Immature natural killer cell (primary cell): ENCODE data around the gene OR2S2. TPM values are rescaled to one million over a fixed set of nuclear protein-coding genes. Genes with fewer than 3 reads are reported as not detected.
"Not testable (repeated sequence)": the region's sequence is repeated elsewhere in the genome, so short reads cannot be mapped to it uniquely, and the experiment has no call there.

ENCODE experiments used
- DNase-seq, 3 donors: peaks; one replicate each; pipeline ENCODE4 v3.0.0; 2022; ENCODE audit warnings: mixed read lengths in 1 of 3
- H3K27ac Mint-ChIP-seq, 6 donors: one replicate each; pipeline ENCODE4 v1.8.0; 2020; ENCODE audit warnings: mixed read lengths in 6 of 6, mild to moderate bottlenecking in 5 of 6, inconsistent platforms in 4 of 6, moderate library complexity in 3 of 6
- H3K27me3 Mint-ChIP-seq, 3 donors: one replicate each; pipeline ENCODE4 v1.8.0; 2020 to 2021; ENCODE audit warnings: low read depth in 3 of 3, mild to moderate bottlenecking in 3 of 3, mixed read lengths in 3 of 3, moderate library complexity in 3 of 3, inconsistent platforms in 1 of 3
- H3K36me3 Mint-ChIP-seq, 3 donors: one replicate each; pipeline ENCODE4 v1.8.0; 2020; ENCODE audit warnings: mixed read lengths in 3 of 3, inconsistent platforms in 2 of 3, mild to moderate bottlenecking in 2 of 3
- H3K4me1 Mint-ChIP-seq, 2 donors: one replicate each; pipeline ENCODE4 v1.8.0; 2020; ENCODE audit warnings: inconsistent platforms in 2 of 2, mild to moderate bottlenecking in 2 of 2, mixed read lengths in 2 of 2, moderate library complexity in 1 of 2
- H3K4me3 Mint-ChIP-seq, 5 donors: one replicate each; pipeline ENCODE4 v1.8.0; 2020; ENCODE audit warnings: mild to moderate bottlenecking in 5 of 5, mixed read lengths in 5 of 5, inconsistent platforms in 3 of 5, moderate library complexity in 3 of 5
- H3K9me3 Mint-ChIP-seq, 6 donors: one replicate each; pipeline ENCODE4 v1.8.0; 2020; ENCODE audit warnings: mild to moderate bottlenecking in 6 of 6, mixed read lengths in 6 of 6, inconsistent platforms in 4 of 6, moderate library complexity in 3 of 6
- polyA plus RNA-seq, 3 donors: library from polyadenylated mRNA; unstranded; fragments of 300-500 nt; fragmentation: Illumina TruSeq; gene quantifications; one replicate each; pipeline ENCODE4 v1.2.3, GENCODE V29; 2021

The OR2S2 gene, protein sequence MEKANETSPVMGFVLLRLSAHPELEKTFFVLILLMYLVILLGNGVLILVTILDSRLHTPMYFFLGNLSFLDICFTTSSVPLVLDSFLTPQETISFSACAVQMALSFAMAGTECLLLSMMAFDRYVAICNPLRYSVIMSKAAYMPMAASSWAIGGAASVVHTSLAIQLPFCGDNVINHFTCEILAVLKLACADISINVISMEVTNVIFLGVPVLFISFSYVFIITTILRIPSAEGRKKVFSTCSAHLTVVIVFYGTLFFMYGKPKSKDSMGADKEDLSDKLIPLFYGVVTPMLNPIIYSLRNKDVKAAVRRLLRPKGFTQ
- not detected for polyA plus RNA-seq

- Mint-ChIP-seq H3K27ac (no peak within 1 kb of the TSS), H3K4me3 (no peak within 1 kb of the TSS), H3K27me3 (peaks cover 1 to 12% (median 3%) of the 10 kb centered on the region in 3 donors), H3K4me1 (no peaks in the 10 kb centered on the region), H3K36me3 (no peaks in the 10 kb centered on the region), H3K9me3 (no peaks in the 10 kb centered on the region)
- no peak for DNase-seq
Observed at GRCh38 chr9:35958104-35958837, at the start of gene OR2S2. Gene OR2S2, minus strand, starts transcription at chr9:35958154. Its CDS starts 56 bp downstream, at chr9:35958098.

DNA sequence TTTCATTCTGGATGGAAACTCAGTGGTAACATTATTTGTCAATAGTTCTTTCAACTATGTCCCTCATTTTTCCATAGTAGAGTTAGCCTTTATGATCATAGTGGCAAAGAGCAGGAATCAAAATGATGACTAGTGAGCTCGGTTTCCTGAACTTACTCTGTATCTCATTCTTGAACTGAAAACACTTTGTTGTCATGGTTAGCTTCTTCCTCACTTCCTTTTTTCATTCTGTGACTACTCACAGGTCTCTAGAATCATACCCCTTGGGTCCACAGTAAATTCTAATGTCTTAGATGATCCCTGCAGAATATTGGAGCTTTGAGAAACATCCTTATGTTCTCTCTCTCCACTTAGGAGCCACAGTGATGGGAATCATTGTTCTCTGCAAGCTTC lies 49.4 kb upstream of the OR2S2 start:
- H3K27ac Mint-ChIP-seq = no peak overlapping the region
- H3K27me3 Mint-ChIP-seq = peaks cover 1 to 31% (median 9%) of the 10 kb centered on the region in 3 donors
- peaks cover 0 to 2% (median 0%) of the 10 kb centered on the region in 6 donors for H3K9me3 Mint-ChIP-seq
- no peak overlapping the region for H3K4me3 Mint-ChIP-seq
- no peak for DNase-seq
- H3K36me3 Mint-ChIP-seq = no peaks in the 10 kb centered on the region
- H3K4me1 Mint-ChIP-seq = peaks cover 1 to 5% of the 10 kb centered on the region in 2 donors

DNA sequence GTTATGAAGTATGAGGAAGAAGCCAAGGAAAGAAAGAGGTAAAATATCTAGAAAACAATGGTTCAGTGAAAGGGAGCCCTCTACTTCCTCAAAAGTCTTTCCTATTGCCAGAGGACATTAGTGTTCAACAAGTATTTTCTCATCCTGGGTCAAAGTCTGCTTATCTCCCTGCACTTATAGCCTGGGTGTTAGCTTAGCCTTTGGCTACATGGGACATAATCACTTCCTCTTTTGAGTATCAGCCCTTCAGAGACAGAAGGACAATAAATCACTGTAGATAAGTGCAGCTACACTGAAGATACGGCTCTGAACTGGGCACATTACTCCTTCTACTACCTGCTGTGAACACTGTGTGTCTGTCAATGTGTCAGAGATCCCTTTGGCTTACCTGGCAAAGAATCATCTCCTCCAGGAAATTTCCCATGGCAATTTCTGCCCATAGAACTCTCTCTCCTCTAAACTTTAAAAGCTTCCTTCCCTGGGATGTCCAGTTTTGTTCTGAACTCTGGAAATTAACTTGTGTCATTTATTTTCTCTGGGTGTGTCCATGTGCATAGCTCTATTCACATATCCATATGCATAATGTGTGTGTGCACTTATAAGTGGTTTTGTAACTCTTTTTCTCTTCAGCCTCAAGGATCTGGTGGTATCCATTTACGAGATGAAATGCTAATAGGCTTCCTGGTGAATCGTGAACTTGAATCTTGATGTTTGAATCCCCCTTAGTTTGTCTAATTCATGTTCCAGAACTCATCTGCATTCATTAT lies 48.8 kb upstream of the OR2S2 start:
- DNase-seq = no peak
- Mint-ChIP-seq H3K4me1 (peaks cover 1 to 5% of the 10 kb centered on the region in 2 donors), H3K4me3 (no peak overlapping the region), H3K27me3 (peaks cover 1 to 33% (median 9%) of the 10 kb centered on the region in 3 donors), H3K36me3 (no peaks in the 10 kb centered on the region), H3K9me3 (peaks cover 0 to 2% (median 0%) of the 10 kb centered on the region in 6 donors), H3K27ac (no peak overlapping the region)

- Mint-ChIP-seq H3K36me3 (no peaks in the 10 kb centered on the region), H3K4me1 (peaks cover 1 to 5% of the 10 kb centered on the region in 2 donors), H3K27me3 (peaks cover 4 to 29% (median 5%) of the 10 kb centered on the region in 3 donors), H3K27ac (no peak overlapping the region), H3K4me3 (no peak overlapping the region), H3K9me3 (peaks cover 0 to 2% (median 0%) of the 10 kb centered on the region in 6 donors)
- no peak for DNase-seq
Observed at GRCh38 chr9:36005891-36006290, 47.9 kb upstream of the OR2S2 start.

- H3K9me3 Mint-ChIP-seq = peaks cover 0 to 18% (median 7%) of the 10 kb centered on the region in 6 donors
- no peak overlapping the region for H3K4me3 Mint-ChIP-seq
- no peaks in the 10 kb centered on the region for H3K4me1 Mint-ChIP-seq
- peaks cover 0 to 8% (median 4%) of the 10 kb centered on the region in 3 donors for H3K36me3 Mint-ChIP-seq
- peaks cover 2 to 11% (median 7%) of the 10 kb centered on the region in 3 donors for H3K27me3 Mint-ChIP-seq
- DNase-seq = no peak
- no peak overlapping the region for H3K27ac Mint-ChIP-seq
Observed at GRCh38 chr9:35998333-35998732, 40.4 kb upstream of the OR2S2 start.

DNA sequence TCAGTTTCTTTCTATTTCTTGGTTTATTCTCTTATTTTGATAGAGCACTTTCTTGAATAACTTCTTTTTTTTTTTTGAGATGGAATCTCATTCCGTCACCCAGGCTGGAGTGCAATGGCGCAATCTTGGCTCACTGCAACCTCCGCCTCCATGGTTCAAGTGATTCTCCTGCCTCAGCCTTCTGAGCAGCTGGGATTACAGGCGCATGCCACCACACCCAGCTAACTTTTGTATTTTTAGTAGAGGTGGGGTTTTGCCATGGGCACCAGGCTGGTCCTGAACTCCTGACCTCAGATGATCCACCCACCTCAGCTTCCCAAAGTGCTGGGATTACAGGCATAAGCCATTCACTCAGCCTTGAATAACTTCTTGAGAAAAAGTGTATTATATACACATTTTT lies 39.1 kb upstream of the OR2S2 start:
- not testable (repeated sequence) for H3K36me3 Mint-ChIP-seq

DNA sequence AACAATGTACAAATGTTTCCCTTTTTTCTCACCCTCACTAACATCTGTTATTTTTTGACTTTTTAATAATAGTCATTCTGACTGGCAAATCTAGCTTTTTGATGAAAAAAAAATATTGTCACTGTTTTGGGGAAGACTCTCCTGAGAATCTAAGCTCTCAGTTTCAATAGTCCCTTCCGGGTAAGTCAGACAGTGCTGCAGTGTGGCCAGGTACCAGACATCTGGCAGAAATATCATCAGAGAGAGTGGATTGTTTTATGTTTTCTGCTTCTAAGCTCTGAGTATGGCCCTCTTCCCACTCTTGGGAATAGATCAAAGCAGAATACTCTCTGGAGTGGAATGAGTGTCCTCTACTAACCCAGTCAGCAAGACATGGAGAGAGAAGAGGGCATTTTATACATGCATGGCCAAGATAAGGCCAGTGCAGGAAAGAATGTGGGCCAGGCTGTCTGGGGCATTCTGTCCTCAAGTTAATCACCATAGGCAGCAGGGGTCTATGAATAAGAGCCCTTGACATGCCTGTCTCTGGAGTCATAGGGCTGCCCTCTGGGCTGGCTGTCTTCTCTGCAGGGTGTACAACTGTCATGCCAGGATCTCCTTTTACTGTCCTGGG lies 38.5 kb upstream of the OR2S2 start:
- H3K4me3 Mint-ChIP-seq = no peak overlapping the region
- H3K27ac Mint-ChIP-seq = no peak overlapping the region

More for the DNA sequence above, 39.1 kb upstream of the OR2S2 start:
- H3K9me3 Mint-ChIP-seq = peaks cover 0 to 18% (median 7%) of the 10 kb centered on the region in 6 donors
- H3K27me3 Mint-ChIP-seq, H3K27ac Mint-ChIP-seq, H3K4me3 Mint-ChIP-seq, H3K4me1 Mint-ChIP-seq, DNase-seq: not testable (repeated sequence)

GRCh38 chr9:35994959-35995358 lies 37.0 kb upstream of the OR2S2 start:
- Mint-ChIP-seq H3K27me3 (peaks cover 0 to 7% (median 6%) of the 10 kb centered on the region in 3 donors), H3K27ac (no peak overlapping the region), H3K4me3 (no peak overlapping the region), H3K36me3 (peaks cover 0 to 8% (median 4%) of the 10 kb centered on the region in 3 donors), H3K4me1 (peaks cover 0 to 2% of the 10 kb centered on the region in 2 donors), H3K9me3 (peaks cover 0 to 18% (median 7%) of the 10 kb centered on the region in 6 donors)
- no peak for DNase-seq

More for the DNA sequence above, 38.5 kb upstream of the OR2S2 start:
- Mint-ChIP-seq H3K36me3 (peaks cover 0 to 8% (median 4%) of the 10 kb centered on the region in 3 donors), H3K27me3 (peaks cover 2 to 7% (median 6%) of the 10 kb centered on the region in 3 donors), H3K9me3 (peaks cover 0 to 18% (median 7%) of the 10 kb centered on the region in 6 donors), H3K4me1 (no peaks in the 10 kb centered on the region)
- no peak for DNase-seq

DNA sequence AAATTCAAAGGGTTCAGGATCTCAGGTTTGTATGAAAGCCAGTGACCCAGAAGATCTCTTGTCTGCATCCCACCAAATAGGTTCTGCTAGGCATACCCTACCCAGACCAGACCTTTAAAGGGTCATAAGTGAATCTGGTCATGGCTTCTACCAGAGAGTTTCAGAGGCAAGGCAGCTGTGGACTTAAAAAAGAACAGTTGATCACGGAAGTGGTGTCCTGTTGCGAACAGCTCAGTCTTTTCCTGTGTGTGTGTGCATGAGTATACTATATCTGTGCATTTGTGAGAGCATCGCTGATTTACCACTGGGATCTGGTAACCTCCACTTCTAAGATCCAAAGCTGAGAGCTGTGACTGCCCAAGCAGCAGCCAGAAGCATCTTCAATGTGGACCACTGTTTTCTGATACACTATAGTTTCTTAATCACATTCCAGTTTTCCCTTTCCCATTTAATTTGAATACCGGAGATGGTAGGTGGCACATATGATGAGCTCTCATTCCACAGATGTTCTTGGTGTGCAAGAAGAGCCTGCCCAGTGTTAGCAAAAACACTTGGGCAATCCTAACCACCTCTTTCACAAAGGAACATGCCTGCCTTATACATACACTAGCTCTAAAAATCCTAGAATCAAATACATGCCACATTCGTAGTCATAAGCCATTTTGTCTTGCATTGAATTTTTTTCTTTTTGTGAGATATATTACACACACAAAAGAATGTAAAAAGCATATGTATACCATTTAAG lies 36.2 kb upstream of the OR2S2 start:
- Mint-ChIP-seq H3K27me3 (peaks cover 0 to 7% (median 6%) of the 10 kb centered on the region in 3 donors), H3K9me3 (peaks cover 0 to 18% (median 7%) of the 10 kb centered on the region in 6 donors)
- no peak for DNase-seq

GRCh38 chr9:35993136-35993535 lies 35.2 kb upstream of the OR2S2 start:
- not testable (repeated sequence) for H3K27ac Mint-ChIP-seq, DNase-seq, H3K27me3 Mint-ChIP-seq, H3K36me3 Mint-ChIP-seq, H3K4me1 Mint-ChIP-seq, H3K4me3 Mint-ChIP-seq, H3K9me3 Mint-ChIP-seq

More for the DNA sequence above, 36.2 kb upstream of the OR2S2 start:
- Mint-ChIP-seq H3K27ac (no peak overlapping the region), H3K36me3 (peaks cover 0 to 8% (median 4%) of the 10 kb centered on the region in 3 donors), H3K4me3 (no peak overlapping the region), H3K4me1 (peaks cover 0 to 2% of the 10 kb centered on the region in 2 donors)

- Mint-ChIP-seq H3K9me3 (no peaks in the 10 kb centered on the region), H3K4me3 (no peak overlapping the region), H3K36me3 (no peaks in the 10 kb centered on the region), H3K27me3 (peaks cover 3 to 7% (median 3%) of the 10 kb centered on the region in 3 donors), H3K4me1 (peaks cover 0 to 2% of the 10 kb centered on the region in 2 donors), H3K27ac (no peak overlapping the region)
- no peak for DNase-seq
Observed at GRCh38 chr9:35990155-35990554, 32.2 kb upstream of the OR2S2 start.

DNA sequence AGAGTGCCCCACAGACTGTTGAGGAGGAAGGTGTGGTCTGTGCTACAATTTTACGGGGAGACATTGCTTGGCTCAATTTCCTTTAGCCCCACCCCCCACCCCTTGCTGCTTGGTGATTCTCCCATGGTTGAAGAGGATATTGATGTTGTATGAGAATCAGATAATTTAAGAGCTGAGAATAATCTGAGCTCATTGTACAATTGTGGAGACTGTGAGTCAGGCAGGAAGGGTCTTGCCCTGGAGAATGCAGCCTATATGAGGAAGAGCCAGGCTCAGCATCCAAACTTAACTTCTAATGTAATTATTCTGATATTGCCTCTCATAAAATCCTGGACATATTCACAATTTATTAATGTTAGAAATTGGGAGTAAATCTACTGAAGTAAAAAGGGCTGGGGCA lies 26.1 kb upstream of the OR2S2 start:
- Mint-ChIP-seq H3K4me3 (no peak overlapping the region), H3K4me1 (no peaks in the 10 kb centered on the region), H3K9me3 (no peaks in the 10 kb centered on the region), H3K36me3 (no peaks in the 10 kb centered on the region), H3K27me3 (peaks cover 3 to 22% (median 8%) of the 10 kb centered on the region in 3 donors), H3K27ac (no peak overlapping the region)
- DNase-seq = no peak

- peaks cover 4 to 28% (median 8%) of the 10 kb centered on the region in 3 donors for H3K27me3 Mint-ChIP-seq
- no peaks in the 10 kb centered on the region for H3K4me1 Mint-ChIP-seq
- no peak overlapping the region for H3K4me3 Mint-ChIP-seq
- peaks cover 0 to 4% (median 0%) of the 10 kb centered on the region in 6 donors for H3K9me3 Mint-ChIP-seq
- no peak overlapping the region for H3K27ac Mint-ChIP-seq
- DNase-seq = no peak
- H3K36me3 Mint-ChIP-seq = no peaks in the 10 kb centered on the region
Observed at GRCh38 chr9:35981699-35982098, 23.7 kb upstream of the OR2S2 start.
